Activated naive CD8-positive, alpha-beta T cell (primary cell): ENCODE measurements around the gene FOXD4L5.
"Not testable (repeated sequence)": the region's sequence is repeated elsewhere in the genome, so short reads cannot be mapped to it uniquely, and the experiment has no call there.

Source experiments
- H3K27ac Mint-ChIP-seq: one replicate; pipeline ENCODE4 v1.8.0; 2021; ENCODE audit warnings: mixed read lengths
- H3K27me3 Mint-ChIP-seq: one replicate; pipeline ENCODE4 v1.8.0; 2021; ENCODE audit warnings: mixed read lengths
- H3K36me3 Mint-ChIP-seq: one replicate; pipeline ENCODE4 v1.8.0; 2021; ENCODE audit warnings: mixed read lengths
- H3K4me1 Mint-ChIP-seq: one replicate; pipeline ENCODE4 v1.8.0; 2021; ENCODE audit warnings: low read depth, mixed read lengths
- H3K4me3 Mint-ChIP-seq: one replicate; pipeline ENCODE4 v1.8.0; 2021; ENCODE audit warnings: mild to moderate bottlenecking, mixed read lengths
- H3K9me3 Mint-ChIP-seq: one replicate; pipeline ENCODE4 v1.8.0; 2021; ENCODE audit warnings: low read depth, mixed read lengths

Gene FOXD4L5

GRCh38 chr9:65285109-65285508, at the start of gene FOXD4L5:
Gene FOXD4L5, minus strand, starts transcription at chr9:65285209. Its CDS starts 832 bp downstream, at chr9:65284377.
- not testable (repeated sequence) for H3K4me3 Mint-ChIP-seq, H3K36me3 Mint-ChIP-seq, H3K4me1 Mint-ChIP-seq, H3K9me3 Mint-ChIP-seq, H3K27ac Mint-ChIP-seq, H3K27me3 Mint-ChIP-seq

- H3K36me3 Mint-ChIP-seq, H3K4me3 Mint-ChIP-seq, H3K9me3 Mint-ChIP-seq, H3K27ac Mint-ChIP-seq, H3K4me1 Mint-ChIP-seq, H3K27me3 Mint-ChIP-seq: not testable (repeated sequence)
Measured at GRCh38 chr9:65283943-65284342, 1.1 kb downstream of the FOXD4L5 start.

GRCh38 chr9:65282976-65283375, 2.0 kb downstream of the FOXD4L5 start:
- not testable (repeated sequence) for H3K36me3 Mint-ChIP-seq, H3K4me1 Mint-ChIP-seq, H3K27ac Mint-ChIP-seq, H3K4me3 Mint-ChIP-seq, H3K9me3 Mint-ChIP-seq, H3K27me3 Mint-ChIP-seq
